ENCODE data around the gene ZNF692.

The ZNF692 gene

GRCh38 chr1:248873993-248874533 lies 15.2 kb upstream of the ZNF692 start:
- peak; percentile 86 for DNase-seq

GRCh38 chr1:248873409-248873992 lies 14.6 kb upstream of the ZNF692 start:
- DNase-seq, result peak; percentile 92

GRCh38 chr1:248872752-248873408 lies 14.0 kb upstream of the ZNF692 start:
- no peak for DNase-seq

GRCh38 chr1:248871837-248872401 lies 13.0 kb upstream of the ZNF692 start:
- DNase-seq, result no peak

GRCh38 chr1:248862998-248863881 lies 4.4 kb upstream of the ZNF692 start:
- DNase-seq, result peak; percentile 74

GRCh38 chr1:248862695-248862997 lies 3.8 kb upstream of the ZNF692 start:
- DNase-seq, result no peak

- no peak for DNase-seq
Observed at GRCh38 chr1:248861616-248862015, 2.7 kb upstream of the ZNF692 start.

- DNase-seq, result no peak
Observed at GRCh38 chr1:248860007-248860406, 1.1 kb upstream of the ZNF692 start.

GRCh38 chr1:248858096-248858890 lies 592 bp downstream of the ZNF692 start:
- no peak for DNase-seq

- DNase-seq, result no peak
Observed at GRCh38 chr1:248857749-248858095, 1.2 kb downstream of the ZNF692 start.

- DNase-seq, result no peak
Observed at GRCh38 chr1:248857201-248857600, 1.7 kb downstream of the ZNF692 start.

- no peak for DNase-seq
Observed at GRCh38 chr1:248856176-248856575, 2.7 kb downstream of the ZNF692 start.

- no peak for DNase-seq
Observed at GRCh38 chr1:248855580-248855979, 3.3 kb downstream of the ZNF692 start.

- DNase-seq, result no peak
Observed at GRCh38 chr1:248853663-248854375, 5.1 kb downstream of the ZNF692 start.

- no peak for DNase-seq
Observed at GRCh38 chr1:248852481-248853405, 6.1 kb downstream of the ZNF692 start.

GRCh38 chr1:248851390-248851789 lies 7.5 kb downstream of the ZNF692 start:
- DNase-seq, result no peak

- no peak for DNase-seq
Observed at GRCh38 chr1:248850536-248851251, 8.2 kb downstream of the ZNF692 start.

- no peak for DNase-seq
Observed at GRCh38 chr1:248850124-248850523, 8.8 kb downstream of the ZNF692 start.

- DNase-seq, result no peak
Observed at GRCh38 chr1:248849637-248850036, 9.2 kb downstream of the ZNF692 start.

GRCh38 chr1:248849152-248849551 lies 9.7 kb downstream of the ZNF692 start:
- DNase-seq, result no peak
